HepG2 (cell line): ENCODE measurements around the gene KLHL21. TPM values are rescaled to one million over a fixed set of nuclear protein-coding genes. Genes with fewer than 3 reads are reported as not detected.

Experiments used
- ATAC-seq: fragments of 200-7000 bp; cut with Tn5 transposase; 3 replicates; pipeline ENCODE4 v1.9.1; 2020; ENCODE audit warnings: mild to moderate bottlenecking, moderate library complexity
- BruUV-seq: library from RNA; stranded (reverse); fragments of 400-500 nt; replicated peaks from 2 replicates; lab custom pipeline; 2021; lab: Mats Ljungman, UMichigan
- CTCF ChIA-PET: fragments of 300-600 bp; formaldehyde crosslinking; extraction: SDS; loops from one replicate; lab custom pipeline; 2021; ENCODE audit warnings: low total read pairs, inconsistent platforms, low intra/inter-chr PET ratio; lab: Yijun Ruan, JAX
- POLR2A ChIA-PET: fragments of 350-600 bp; sonication (Branson Sonifier 250); formaldehyde crosslinking; loops from one replicate; lab custom pipeline; 2020; ENCODE audit warnings: antibody characterized with exemption, inconsistent platforms; lab: Yijun Ruan, JAX
- DNase-seq: peaks from one replicate; pipeline ENCODE4 v3.0.0-alpha.2; 2015; ENCODE audit warnings: low spot score
- FAIRE-seq: peaks from 3 replicates; lab custom pipeline; 2011; peaks lifted over from hg19 to GRCh38; lab: Jason Lieb, UNC
- H2AFZ ChIP-seq: one replicate; pipeline ENCODE4 v1.6.1; 2011; ENCODE audit warnings: low read length, inconsistent platforms
- H3K27ac ChIP-seq: fragments of 300-600 bp; 3 replicates; pipeline ENCODE4 v1.8.0; 2011; ENCODE audit warnings: mixed run types, mild to moderate bottlenecking, mixed read lengths, low read length, inconsistent platforms; ENCODE audit not compliant: insufficient read depth; ENCODE audit errors: extremely low read length
- H3K27me3 ChIP-seq, 2 experiments: fragments of 200-600 bp in 1 of 2; 2 replicates in 1 of 2; 3 replicates in 1 of 2; pipeline versions ENCODE4 v1.6.0 to v1.8.0; 2011; ENCODE audit warnings: low read length in 2 of 2, mild to moderate bottlenecking in 2 of 2, moderate library complexity in 2 of 2, inconsistent platforms in 1 of 2; ENCODE audit not compliant: insufficient read depth in 2 of 2, control insufficient read depth in 1 of 2
- H3K36me3 ChIP-seq, 2 experiments: fragments of 200-600 bp in 1 of 2; replicated peaks in 1 of 2; 2 replicates in 1 of 2; 3 replicates in 1 of 2; pipeline versions ENCODE4 v1.5.1 to v1.8.0; 2011; ENCODE audit warnings: low read length in 2 of 2, inconsistent platforms in 1 of 2; ENCODE audit not compliant: insufficient read depth in 2 of 2, control insufficient read depth in 1 of 2
- H3K4me1 ChIP-seq: 2 replicates; pipeline ENCODE4 v1.5.1; 2012; ENCODE audit warnings: low read length, inconsistent platforms; ENCODE audit not compliant: insufficient read depth
- H3K4me2 ChIP-seq: 2 replicates; pipeline ENCODE4 v1.6.0; 2011; ENCODE audit warnings: low read depth, low read length, inconsistent platforms
- H3K4me3 ChIP-seq, 3 experiments: fragments of 200-600 bp in 1 of 3; sonication (generic), shearing (Covaris generic) in 1 of 3; replicated peaks in 1 of 3; 2 replicates each; pipeline ENCODE4 v1.5.1; 2011 to 2016; ENCODE audit warnings: low read length in 3 of 3, inconsistent platforms in 2 of 3, low read depth in 2 of 3, mild to moderate bottlenecking in 2 of 3, control low read depth in 1 of 3, mixed read lengths in 1 of 3; ENCODE audit not compliant: insufficient read depth in 1 of 3
- H3K79me2 ChIP-seq: one replicate; pipeline ENCODE4 v1.6.1; 2011; ENCODE audit warnings: low read length, inconsistent platforms; ENCODE audit not compliant: insufficient read depth
- H3K9ac ChIP-seq: 2 replicates; pipeline ENCODE4 v1.6.0; 2011; ENCODE audit warnings: mild to moderate bottlenecking, low read depth, low read length, inconsistent platforms; ENCODE audit not compliant: insufficient read depth
- H3K9me3 ChIP-seq: 2 replicates; pipeline ENCODE4 v1.5.1; 2012; ENCODE audit warnings: mild to moderate bottlenecking, low read length
- H4K20me1 ChIP-seq: 2 replicates; pipeline ENCODE4 v1.6.0; 2011; ENCODE audit warnings: inconsistent platforms, mild to moderate bottlenecking, low read length, moderate library complexity; ENCODE audit not compliant: insufficient read depth
- AGO2 ChIP-seq: fragments of 200-400 bp; formaldehyde crosslinking; optimal IDR thresholded peaks from 2 replicates; pipeline ENCODE3; 2017; ENCODE audit warnings: mild to moderate bottlenecking, low read depth, low read length, moderate library complexity
- IRF9 ChIP-seq: sonication (generic); formaldehyde crosslinking; IDR thresholded peaks from 2 replicates; pipeline ENCODE4 v1.8.0; 2022; ENCODE audit warnings: missing genetic modification reagents, mild to moderate bottlenecking, borderline replicate concordance
- KDM5B ChIP-seq: sonication (generic); formaldehyde crosslinking; IDR thresholded peaks from 2 replicates; pipeline ENCODE4 v1.4.0; 2020; ENCODE audit warnings: missing genetic modification reagents, mild to moderate bottlenecking, borderline replicate concordance
- NR2C2 ChIP-seq: sonication (generic); formaldehyde crosslinking; IDR thresholded peaks from 2 replicates; pipeline ENCODE4 v1.4.0; 2020; ENCODE audit warnings: missing genetic modification reagents, mild to moderate bottlenecking, moderate library complexity, borderline replicate concordance
- POLR2A ChIP-seq, 2 experiments: IDR thresholded peaks; 2 replicates each; pipeline ENCODE4 v1.6.1; 2011; ENCODE audit warnings: low read depth in 2 of 2, low read length in 2 of 2, mild to moderate bottlenecking in 1 of 2, moderate library complexity in 1 of 2; ENCODE audit not compliant: insufficient read depth in 1 of 2
- ZNF263 ChIP-seq: sonication (generic); formaldehyde crosslinking; IDR thresholded peaks from 2 replicates; pipeline ENCODE4 v1.4.0; 2020; ENCODE audit warnings: missing genetic modification reagents
- ZNF292 ChIP-seq: sonication (generic); formaldehyde crosslinking; IDR thresholded peaks from 2 replicates; pipeline ENCODE4 v1.8.1; 2022; ENCODE audit warnings: mild to moderate bottlenecking, low read depth, missing genetic modification reagents, borderline replicate concordance
- ZNF737 ChIP-seq: sonication (generic); formaldehyde crosslinking; IDR thresholded peaks from 2 replicates; pipeline ENCODE4 v1.5.0; 2020; ENCODE audit warnings: missing genetic modification reagents, mild to moderate bottlenecking, borderline replicate concordance
- ZNF780A ChIP-seq: sonication (generic); formaldehyde crosslinking; IDR thresholded peaks from 2 replicates; pipeline ENCODE4 v1.8.0; 2022; ENCODE audit warnings: mild to moderate bottlenecking, missing genetic modification reagents, moderate library complexity
- WGBS: methylation state at CpG from one replicate; pipeline ENCODE4 v1.1.6; 2017; ENCODE audit warnings: low lambda C conversion rate; 5-methylcytosine and 5-hydroxymethylcytosine counted together
- in situ Hi-C: cut with HindIII; loops from 2 replicates; pipeline ENCODE4 v1.10.0; 2017; ENCODE audit warnings: low pct_unique_long_range_greater_than_20kb; ENCODE audit not compliant: extremely low pct_ligation_motif_present
- intact Hi-C: fragments of 100-400 bp; cut with micrococcal nuclease; formaldehyde crosslinking; loops from one replicate; pipeline ENCODE4 v1.10.0; 2022; ENCODE audit not compliant: unreplicated experiment
- polyA plus RNA-seq, 8 experiments: library from polyadenylated mRNA; depleted of rRNA in 3 of 8; stranded (reverse) in 7 of 8; unstranded in 1 of 8; fragments of >200 nt; fragmentation: Illumina TruSeq in 4 of 8; extraction: Trizol in 4 of 8; gene quantifications; 2 replicates each; pipeline versions ENCODE4 v1.2.1 to v1.2.3, GENCODE V29; 2011 to 2016; ENCODE audit warnings: low read depth in 4 of 8, missing spikeins in 1 of 8, mixed read lengths in 1 of 8; ENCODE audit not compliant: insufficient read depth in 1 of 8
- total RNA-seq, 5 experiments: library from RNA; depleted of rRNA; stranded (reverse); fragments of >200 nt; fragmentation: Illumina TruSeq; extraction: Trizol; gene quantifications; 2 replicates each; pipeline ENCODE4 v1.2.3, GENCODE V29; 2016; ENCODE audit warnings: low read depth in 1 of 5

Gene KLHL21
- total and polyA plus RNA-seq, 2 of the 13 experiments (the other 11 are each of a cell fraction or from before 2014, with no cell fraction given), result 14.8 to 25.0 TPM

GRCh38 chr1:6585081-6585722 lies 17.5 kb downstream of the KLHL21 start:
- in situ Hi-C loops (no loop called here), intact Hi-C loops (no loop called here)
- ChIA-PET POLR2A (no interaction called here), CTCF (no interaction called here)
- Histone ChIP-seq H3K27ac (no peak overlapping the region), H3K4me3 (no peak overlapping the region), H3K4me1 (peaks cover 30% of the 10 kb centered on the region), H3K4me2 (no peak overlapping the region), H3K36me3 (peaks cover 9 to 21% of the 10 kb centered on the region in 2 experiments; a peak in 4 of 5 replicates), H3K79me2 (peaks cover 15% of the 10 kb centered on the region), H3K27me3 (no peaks in the 10 kb centered on the region), H3K9me3 (no peaks in the 10 kb centered on the region), H4K20me1 (peaks cover 4% of the 10 kb centered on the region; the same call in 1 of the 2 replicates), H2AFZ (no peak overlapping the region), H3K9ac (no peak overlapping the region)
- 82% methylated on average over 7 of the region's 12 CpGs for WGBS
- TF ChIP-seq POLR2A (IDR thresholded peaks at IDR 0.05; ENCODE audit: insufficient read depth in 1 of 2, low read depth in 2 of 2, low read length in 2 of 2), result 0 out of 4 replicates have a peak, but pooled peaks of 1 of the 2 experiments have one; percentile 1
- no peak for TF ChIP-seq ZNF780A (CRISPR knock-in tag)
- BruUV-seq, result no TSS peak
- no peak for DNase-seq
- no peak for FAIRE-seq
- no peak for ATAC-seq

- ChIA-PET CTCF (no interaction called here), POLR2A (interaction anchor here (5.2 kb wide), 1 partner anchor 18 kb away, joined by 113 read pairs; the partner anchor contains the start of gene KLHL21)
- no peaks in the 10 kb centered on the region for H3K9me3 ChIP-seq
- H2AFZ ChIP-seq, result no peak overlapping the region
- intact Hi-C loops, result loop anchor here (5.0 kb wide), 1 partner anchor 43 kb away; no protein-coding TSS in a partner anchor
- in situ Hi-C loops, result no loop called here
- BruUV-seq, result no TSS peak
- no peak overlapping the region for H3K4me3 ChIP-seq
- ATAC-seq, result no peak
- DNase-seq, result no peak
- no peak overlapping the region for H3K4me2 ChIP-seq
- H4K20me1 ChIP-seq, result peaks cover 4% of the 10 kb centered on the region; the same call in 1 of the 2 replicates
- no peak overlapping the region for H3K27ac ChIP-seq
- no peak for FAIRE-seq
- peaks cover 15% of the 10 kb centered on the region for H3K79me2 ChIP-seq
- no peak overlapping the region for H3K9ac ChIP-seq
- peaks cover 31% of the 10 kb centered on the region for H3K4me1 ChIP-seq
- WGBS, result 89% methylated on average over 18 of the region's 21 CpGs
- peaks cover 7 to 18% of the 10 kb centered on the region in 2 experiments; a peak in 4 of 5 replicates for H3K36me3 ChIP-seq
- no peaks in the 10 kb centered on the region for H3K27me3 ChIP-seq
- TF ChIP-seq AGO2 (peak; percentile 35), NR2C2 (CRISPR knock-in tag) (no peak), POLR2A (IDR thresholded peaks at IDR 0.05; ENCODE audit: insufficient read depth in 1 of 2, low read depth in 2 of 2, low read length in 2 of 2) (0 out of 4 replicates have a peak, but pooled peaks of 1 of the 2 experiments have one; percentile 8), ZNF292 (CRISPR knock-in tag) (no peak), KDM5B (no peak), ZNF737 (no peak), IRF9 (CRISPR knock-in tag) (no peak), ZNF263 (no peak)
These were observed 18.3 kb downstream of the KLHL21 start for GRCh38 chr1:6584126-6585080.
